VCaP (cell line): ENCODE data around the gene NDOR1.
A peak's percentile ranks its signal among the peaks of the same experiment; 100 is the strongest.

Experiments used
- H3K27ac ChIP-seq: fragments of 450-650 bp; 2 replicates; pipeline ENCODE4 v1.5.1; 2017
- CTCF ChIP-seq: fragments of 450-650 bp; conservative IDR thresholded peaks from 2 replicates; pipeline ENCODE4 v1.5.1; 2017; ENCODE audit warnings: mild to moderate bottlenecking, moderate library complexity

The NDOR1 gene

GRCh38 chr9:137181680-137182079 lies 23.8 kb upstream of the NDOR1 start:
- no peak overlapping the region for H3K27ac ChIP-seq
- no peak for TF ChIP-seq CTCF

- TF ChIP-seq CTCF: no peak
- H3K27ac ChIP-seq: no peak overlapping the region
Measured at GRCh38 chr9:137182836-137183235, 22.7 kb upstream of the NDOR1 start.

GRCh38 chr9:137183980-137184595 lies 21.4 kb upstream of the NDOR1 start:
- no peak for TF ChIP-seq CTCF
- no peak overlapping the region for H3K27ac ChIP-seq

DNA sequence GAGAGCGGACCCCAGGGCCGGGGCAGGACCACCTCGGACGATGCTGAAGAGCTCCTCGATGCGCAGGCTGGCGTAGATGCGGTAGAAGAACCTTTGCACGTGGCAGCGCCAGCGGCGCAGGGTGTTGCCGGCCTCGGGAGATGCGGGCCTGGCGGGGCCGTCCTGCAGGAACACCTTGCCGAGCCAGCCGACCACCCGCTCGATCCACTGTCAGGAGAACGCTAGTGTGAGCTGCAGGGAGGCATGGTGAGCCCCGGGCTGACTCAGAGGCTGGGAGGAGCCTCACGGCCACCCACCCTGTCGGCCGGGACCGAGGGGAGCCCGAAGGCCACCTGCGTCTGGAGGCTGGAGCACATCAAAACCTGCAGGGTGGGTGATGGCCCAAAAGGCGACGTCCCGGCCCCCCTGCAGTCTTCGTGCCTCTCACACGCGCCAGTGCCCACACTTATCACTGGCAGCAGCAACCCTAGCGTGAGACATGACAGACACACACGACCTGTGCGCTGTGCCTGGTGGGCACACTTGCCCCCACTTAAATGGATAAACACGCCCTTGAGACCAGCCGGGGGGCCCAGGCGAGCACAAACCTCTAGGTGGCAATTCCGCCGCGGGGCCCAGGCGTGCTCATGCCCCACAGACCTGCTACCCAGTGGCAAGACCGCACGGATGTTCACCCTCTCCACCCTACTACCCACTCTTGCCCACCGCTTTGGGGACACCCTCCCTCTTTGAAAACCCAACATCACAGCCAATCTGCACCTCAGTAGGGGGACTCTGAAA lies 20.4 kb upstream of the NDOR1 start:
- TF ChIP-seq CTCF: no peak
- no peak overlapping the region for H3K27ac ChIP-seq

DNA sequence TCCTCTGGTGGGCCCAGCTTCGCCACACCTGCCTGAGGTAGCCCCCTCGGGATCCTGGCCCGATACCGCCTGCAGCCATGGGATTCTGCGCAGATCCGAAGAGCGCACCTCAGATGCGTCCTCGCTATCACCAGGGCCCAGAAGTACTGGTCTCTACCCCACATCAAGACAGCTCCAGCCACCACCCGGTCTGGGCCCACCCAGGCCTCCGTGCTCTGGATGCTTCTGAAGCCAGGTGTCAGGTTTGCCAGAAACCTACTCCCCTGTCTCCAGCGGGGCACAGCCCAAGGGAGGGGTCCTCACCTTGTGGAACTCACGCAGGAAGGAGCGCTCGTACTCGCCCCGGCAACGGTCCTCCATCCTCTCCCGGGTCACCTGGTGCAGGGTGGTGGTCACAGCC lies 19.6 kb upstream of the NDOR1 start:
- TF ChIP-seq CTCF: no peak

DNA sequence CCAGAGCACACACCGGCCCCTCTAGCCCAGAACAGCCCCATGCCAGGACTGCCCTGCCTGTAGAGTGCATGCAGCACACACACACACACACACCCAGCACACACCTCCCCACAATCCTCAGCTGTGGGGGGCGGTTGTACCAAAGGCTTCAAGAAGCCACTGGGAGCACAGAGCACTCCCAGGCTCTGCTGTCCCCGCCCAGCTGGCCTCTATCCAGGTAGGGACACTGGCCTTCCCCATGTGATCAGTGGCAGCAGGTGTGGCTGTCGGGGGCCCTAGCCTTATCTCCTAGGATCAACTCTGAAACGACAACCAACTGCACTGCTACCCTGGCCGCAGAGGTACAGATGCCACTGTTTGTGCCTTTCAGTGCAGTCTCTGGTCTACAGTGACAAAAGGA lies 19.1 kb upstream of the NDOR1 start:
- TF ChIP-seq CTCF: no peak
- H3K27ac ChIP-seq: peak overlapping the region; percentile 16; the same call in 1 of the 2 replicates

More for the DNA sequence above, 19.6 kb upstream of the NDOR1 start:
- peak overlapping the region; percentile 16; the same call in 1 of the 2 replicates for H3K27ac ChIP-seq

DNA sequence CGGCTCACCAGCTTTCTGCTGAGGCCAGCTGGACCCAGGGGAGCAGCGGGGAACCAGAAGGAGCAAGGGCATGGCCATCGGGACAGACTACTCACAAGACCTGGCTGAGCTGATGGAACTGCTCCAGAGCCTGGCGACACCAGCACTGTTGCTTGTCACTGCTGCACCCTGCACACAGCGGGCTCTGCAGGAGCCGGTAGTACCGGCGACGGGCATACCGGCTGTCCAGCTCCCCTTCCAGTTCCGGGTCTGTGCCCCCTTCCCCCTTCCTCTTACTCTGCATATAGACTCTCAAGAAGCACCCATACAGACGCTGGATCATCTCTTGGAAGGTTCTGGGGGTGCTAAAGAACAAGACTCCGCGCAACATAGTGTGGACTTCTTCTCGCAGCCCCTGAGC lies 18.1 kb upstream of the NDOR1 start:
- no peak for TF ChIP-seq CTCF
- peak overlapping the region; percentile 97; the same call in 1 of the 2 replicates for H3K27ac ChIP-seq
